ENCODE measurements around the gene PITX1.

Gene PITX1

GRCh38 chr5:135062216-135063055, 28.4 kb upstream of the PITX1 start:
- H3K4me3 ChIP-seq (ENCODE audit: low read length): no peak overlapping the region
- no peak for DNase-seq (ENCODE audit: low read depth)
- no peak for TF ChIP-seq CTCF (conservative IDR thresholded peaks at IDR 0.05; ENCODE audit: low read depth, low read length)

GRCh38 chr5:135061001-135061400, 27.0 kb upstream of the PITX1 start:
- no peak for DNase-seq (ENCODE audit: low read depth)
- H3K4me3 ChIP-seq (ENCODE audit: low read length): no peak overlapping the region
- no peak for TF ChIP-seq CTCF (conservative IDR thresholded peaks at IDR 0.05; ENCODE audit: low read depth, low read length)

- no peak for TF ChIP-seq CTCF (conservative IDR thresholded peaks at IDR 0.05; ENCODE audit: low read depth, low read length)
- DNase-seq (ENCODE audit: low read depth): no peak
- H3K4me3 ChIP-seq (ENCODE audit: low read length): no peak overlapping the region
These were observed 26.0 kb upstream of the PITX1 start for GRCh38 chr5:135060021-135060420.

- TF ChIP-seq CTCF (conservative IDR thresholded peaks at IDR 0.05; ENCODE audit: low read depth, low read length): peak; percentile 12
- H3K4me3 ChIP-seq (ENCODE audit: low read length): no peak overlapping the region
- no peak for DNase-seq (ENCODE audit: low read depth)
These were observed 25.2 kb upstream of the PITX1 start for GRCh38 chr5:135059000-135059923.

GRCh38 chr5:135058331-135058732, 24.3 kb upstream of the PITX1 start:
- TF ChIP-seq CTCF (conservative IDR thresholded peaks at IDR 0.05; ENCODE audit: low read depth, low read length): no peak
- H3K4me3 ChIP-seq (ENCODE audit: low read length): no peak overlapping the region
- DNase-seq (ENCODE audit: low read depth): no peak

- no peak for TF ChIP-seq CTCF (conservative IDR thresholded peaks at IDR 0.05; ENCODE audit: low read depth, low read length)
- DNase-seq (ENCODE audit: low read depth): no peak
These were observed 23.2 kb upstream of the PITX1 start for GRCh38 chr5:135057233-135057632.

More at GRCh38 chr5:135057233-135057632, 23.2 kb upstream of the PITX1 start:
- H3K4me3 ChIP-seq (ENCODE audit: low read length): no peak overlapping the region
